K562 (cell line): ENCODE measurements around the gene MOB3B. TPM values are rescaled to one million over a fixed set of nuclear protein-coding genes. Genes with fewer than 3 reads are reported as not detected.
"Not testable (repeated sequence)": the region's sequence is repeated elsewhere in the genome, so short reads cannot be mapped to it uniquely, and the experiment has no call there.

ENCODE experiments used
- ATAC-seq: fragments of 200-7000 bp; cut with Tn5 transposase; 3 replicates; pipeline ENCODE4 v1.9.1; 2020; ENCODE audit warnings: moderate library complexity
- BruUV-seq: library from RNA; stranded (reverse); fragments of 400-500 nt; replicated peaks from 2 replicates; lab custom pipeline; 2021; lab: Mats Ljungman, UMichigan
- CTCF ChIA-PET: fragments of 300-600 bp; formaldehyde crosslinking; extraction: SDS; loops from one replicate; lab custom pipeline; 2021; ENCODE audit warnings: low intra/inter-chr PET ratio; lab: Yijun Ruan, JAX
- POLR2A ChIA-PET: fragments of 300-600, 350-650 bp; sonication (Branson Sonifier 250); formaldehyde crosslinking; extraction: SDS; loops from one replicate; lab custom pipeline; 2021; ENCODE audit warnings: antibody characterized with exemption, inconsistent platforms; lab: Yijun Ruan, JAX
- DNase-seq, 4 experiments: peaks; one replicate each; pipeline versions ENCODE4 v3.0.0 to v3.0.0-alpha.2; 2011 to 2018; ENCODE audit warnings: low spot score in 3 of 4, mixed read lengths in 3 of 4; ENCODE audit errors: extremely low read depth in 1 of 4
- FAIRE-seq: peaks from 2 replicates; lab custom pipeline; 2011; peaks lifted over from hg19 to GRCh38; lab: Jason Lieb, UNC
- H2AFZ ChIP-seq: 2 replicates; pipeline ENCODE4 v1.6.0; 2011; ENCODE audit warnings: low read depth, low read length, control low read depth, inconsistent platforms
- H3K27ac ChIP-seq: fragments of 200-600 bp; 3 replicates; pipeline ENCODE4 v1.8.0; 2011; ENCODE audit warnings: low read depth, mild to moderate bottlenecking, control low read depth, inconsistent platforms, low read length, moderate library complexity, mixed read lengths; ENCODE audit errors: extremely low read depth
- H3K27me3 ChIP-seq, 2 experiments: fragments of 300-600 bp in 1 of 2; 2 replicates in 1 of 2; 3 replicates in 1 of 2; pipeline versions ENCODE4 v1.6.0 to v1.8.0; 2011; ENCODE audit warnings: inconsistent platforms in 2 of 2, low read length in 2 of 2, mild to moderate bottlenecking in 1 of 2, mixed read lengths in 1 of 2, moderate library complexity in 1 of 2; ENCODE audit not compliant: control insufficient read depth in 2 of 2, insufficient read depth in 2 of 2
- H3K36me3 ChIP-seq: fragments of 300-600 bp; 3 replicates; pipeline ENCODE4 v1.8.0; 2011; ENCODE audit warnings: mild to moderate bottlenecking, low read length, inconsistent platforms; ENCODE audit not compliant: control insufficient read depth, insufficient read depth
- H3K4me1 ChIP-seq, 2 experiments: fragments of 200-600 bp in 1 of 2; replicated peaks in 1 of 2; 2 replicates in 1 of 2; 3 replicates in 1 of 2; pipeline versions ENCODE4 v1.5.1 to v1.8.0; 2011; ENCODE audit warnings: inconsistent platforms in 2 of 2, low read length in 2 of 2, mild to moderate bottlenecking in 1 of 2, mixed read lengths in 1 of 2, moderate library complexity in 1 of 2; ENCODE audit not compliant: control insufficient read depth in 2 of 2, insufficient read depth in 2 of 2
- H3K4me2 ChIP-seq: 2 replicates; pipeline ENCODE4 v1.6.1; 2011; ENCODE audit warnings: low read length, control low read depth, inconsistent platforms, mixed read lengths; ENCODE audit not compliant: insufficient read depth
- H3K4me3 ChIP-seq: fragments of 200-600 bp; sonication (generic), shearing (Covaris generic); 2 replicates; pipeline ENCODE4 v1.5.1; 2016; ENCODE audit warnings: control low read depth, inconsistent platforms
- H3K79me2 ChIP-seq: fragments of 200-600 bp; 3 replicates; pipeline ENCODE4 v1.8.0; 2011; ENCODE audit warnings: low read length, inconsistent platforms; ENCODE audit not compliant: control insufficient read depth, insufficient read depth
- H3K9ac ChIP-seq, 2 experiments: 2 replicates each; pipeline versions ENCODE4 v1.6.0 to v1.6.1; 2011; ENCODE audit warnings: low read depth in 2 of 2, low read length in 2 of 2, control low read depth in 1 of 2, inconsistent platforms in 1 of 2, mild to moderate bottlenecking in 1 of 2, mixed read lengths in 1 of 2; ENCODE audit not compliant: insufficient read depth in 1 of 2
- H3K9me1 ChIP-seq: one replicate; pipeline ENCODE4 v1.6.0; 2011; ENCODE audit warnings: inconsistent platforms, mild to moderate bottlenecking, low read length, moderate library complexity; ENCODE audit not compliant: control insufficient read depth, insufficient read depth
- H3K9me3 ChIP-seq: replicated peaks from 2 replicates; pipeline ENCODE4 v1.5.1; 2011; ENCODE audit warnings: low read depth, low read length, inconsistent platforms; ENCODE audit not compliant: control insufficient read depth, insufficient read depth
- H4K20me1 ChIP-seq: replicated peaks from 2 replicates; pipeline ENCODE4 v1.6.1; 2011; ENCODE audit warnings: low read length, inconsistent platforms, mixed read lengths; ENCODE audit not compliant: control insufficient read depth, insufficient read depth
- CHAMP1 ChIP-seq: fragments of 450-650 bp; IDR thresholded peaks from 2 replicates; pipeline ENCODE4 v1.6.1; 2016; ENCODE audit warnings: mild to moderate bottlenecking
- WGBS: fragments of 100-300 bp; shearing (Covaris generic); methylation state at CpG from one replicate; pipeline ENCODE4 v1.1.6; 2016; ENCODE audit warnings: low coverage, mixed read lengths; ENCODE audit not compliant: insufficient coverage; ENCODE audit errors: missing lambda C conversion rate; 5-methylcytosine and 5-hydroxymethylcytosine counted together
- in situ Hi-C: fragments of 300-500 bp; cut with MboI; formaldehyde crosslinking; loops from 4 replicates; pipeline ENCODE4 v1.15.0; 2018; ENCODE audit warnings: inconsistent platforms, mixed read lengths
- intact Hi-C: fragments of 100-400 bp; cut with micrococcal nuclease; formaldehyde crosslinking; loops from 2 replicates; pipeline ENCODE4 v1.14.2; 2022
- polyA plus RNA-seq, 8 experiments: library from polyadenylated mRNA; depleted of rRNA in 4 of 8; stranded (reverse) in 5 of 8; unstranded in 3 of 8; fragments of >200 nt; fragmentation: Nextera tagmentation in 2 of 8; fragmentation: Illumina TruSeq in 1 of 8; extraction: Ambion mirVana in 2 of 8; extraction: Trizol in 1 of 8; gene quantifications; 2 replicates each; pipeline versions ENCODE4 v1.2.1 to v1.2.3, GENCODE V29; 2011 to 2014; ENCODE audit warnings: inconsistent platforms in 1 of 8, missing spikeins in 1 of 8
- total RNA-seq, 7 experiments: library from RNA; depleted of rRNA in 6 of 7; stranded (reverse); fragments of >200 nt in 6 of 7; fragmentation: Illumina TruSeq in 2 of 7; extraction: Trizol in 2 of 7; gene quantifications; 2 replicates each; pipeline versions ENCODE4 v1.2.1 to v1.2.3, GENCODE V29; 2011 to 2021; ENCODE audit warnings: low replicate concordance in 1 of 7

Gene MOB3B
- total and polyA plus RNA-seq, 9 of the 15 experiments (the other 6 are each of a cell fraction or from before 2014, with no cell fraction given) = 3.6 to 12.8 (median 7.2) TPM

GRCh38 chr9:27466516-27466915 lies 63.1 kb downstream of the MOB3B start:
- not testable (repeated sequence) for BruUV-seq, H3K27me3 ChIP-seq, H3K9ac ChIP-seq

GRCh38 chr9:27464950-27465349 lies 64.7 kb downstream of the MOB3B start:
- not testable (repeated sequence) for FAIRE-seq

More at GRCh38 chr9:27466516-27466915, 63.1 kb downstream of the MOB3B start:
- 67% methylated on average over 3 of the region's 6 CpGs for WGBS
- POLR2A ChIA-PET, H3K4me1 ChIP-seq, H3K9me1 ChIP-seq, CTCF ChIA-PET, DNase-seq, H3K9me3 ChIP-seq, H3K27ac ChIP-seq, intact Hi-C loops, ATAC-seq, H3K4me3 ChIP-seq, in situ Hi-C loops, H3K4me2 ChIP-seq, H4K20me1 ChIP-seq, H3K36me3 ChIP-seq, H2AFZ ChIP-seq, FAIRE-seq: not testable (repeated sequence)
- H3K79me2 ChIP-seq = peaks cover 40% of the 10 kb centered on the region

More at GRCh38 chr9:27464950-27465349, 64.7 kb downstream of the MOB3B start:
- H3K9me3 ChIP-seq, ATAC-seq, H3K27ac ChIP-seq, in situ Hi-C loops, CTCF ChIA-PET, H3K4me2 ChIP-seq, H3K4me3 ChIP-seq, DNase-seq, H4K20me1 ChIP-seq, H3K36me3 ChIP-seq, H3K27me3 ChIP-seq, BruUV-seq, H3K9ac ChIP-seq, H3K9me1 ChIP-seq, H2AFZ ChIP-seq: not testable (repeated sequence)
- TF ChIP-seq CHAMP1 = 0 out of 2 replicates have a peak, but pooled peaks have one; percentile 18
- POLR2A ChIA-PET = interaction anchor here (0.9 kb wide), 1 partner anchor 26 kb away, joined by 4 read pairs; no protein-coding TSS in a partner anchor
- H3K4me1 ChIP-seq = peaks cover 0 to 18% of the 10 kb centered on the region in 2 experiments; a peak in 3 of 5 replicates
- intact Hi-C loops = loop anchor here (5.0 kb wide), 1 partner anchor 62 kb away; the partner anchor contains the start of gene MOB3B
- 70% methylated on average over 2 of the region's 3 CpGs for whole genome bisulfite sequencing
- H3K79me2 ChIP-seq = peaks cover 42% of the 10 kb centered on the region
